Measurements from ENCODE around the gene C11orf21.

The C11orf21 gene

DNA sequence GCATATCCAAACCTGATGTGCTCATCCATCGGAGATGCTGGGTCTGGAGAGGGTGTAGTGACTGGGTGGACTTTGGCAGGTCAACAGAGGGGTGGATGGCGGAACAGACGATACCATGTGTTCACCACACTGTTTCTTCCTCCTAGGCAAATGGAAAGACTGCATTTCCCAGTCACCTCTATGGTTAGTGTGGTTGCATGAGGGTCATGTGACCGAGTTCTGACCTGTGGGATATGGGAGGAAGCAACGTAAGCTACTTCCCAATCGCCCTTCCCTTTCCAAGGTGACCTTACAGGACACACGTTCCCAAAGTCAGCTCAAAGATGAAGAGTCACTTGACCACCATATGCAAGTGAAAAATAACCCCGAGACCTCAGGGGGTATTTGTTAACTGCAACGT, 27.8 kb upstream of the C11orf21 start:
- H3K4me3 ChIP-seq (ENCODE audit: low read depth, low read length) = no peak overlapping the region
- TF ChIP-seq, protein P1, sequence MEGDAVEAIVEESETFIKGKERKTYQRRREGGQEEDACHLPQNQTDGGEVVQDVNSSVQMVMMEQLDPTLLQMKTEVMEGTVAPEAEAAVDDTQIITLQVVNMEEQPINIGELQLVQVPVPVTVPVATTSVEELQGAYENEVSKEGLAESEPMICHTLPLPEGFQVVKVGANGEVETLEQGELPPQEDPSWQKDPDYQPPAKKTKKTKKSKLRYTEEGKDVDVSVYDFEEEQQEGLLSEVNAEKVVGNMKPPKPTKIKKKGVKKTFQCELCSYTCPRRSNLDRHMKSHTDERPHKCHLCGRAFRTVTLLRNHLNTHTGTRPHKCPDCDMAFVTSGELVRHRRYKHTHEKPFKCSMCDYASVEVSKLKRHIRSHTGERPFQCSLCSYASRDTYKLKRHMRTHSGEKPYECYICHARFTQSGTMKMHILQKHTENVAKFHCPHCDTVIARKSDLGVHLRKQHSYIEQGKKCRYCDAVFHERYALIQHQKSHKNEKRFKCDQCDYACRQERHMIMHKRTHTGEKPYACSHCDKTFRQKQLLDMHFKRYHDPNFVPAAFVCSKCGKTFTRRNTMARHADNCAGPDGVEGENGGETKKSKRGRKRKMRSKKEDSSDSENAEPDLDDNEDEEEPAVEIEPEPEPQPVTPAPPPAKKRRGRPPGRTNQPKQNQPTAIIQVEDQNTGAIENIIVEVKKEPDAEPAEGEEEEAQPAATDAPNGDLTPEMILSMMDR (conservative IDR thresholded peaks at IDR 0.05; ENCODE audit: low read depth, low read length) = no peak
- no peak for DNase-seq (ENCODE audit: low read depth)

DNA sequence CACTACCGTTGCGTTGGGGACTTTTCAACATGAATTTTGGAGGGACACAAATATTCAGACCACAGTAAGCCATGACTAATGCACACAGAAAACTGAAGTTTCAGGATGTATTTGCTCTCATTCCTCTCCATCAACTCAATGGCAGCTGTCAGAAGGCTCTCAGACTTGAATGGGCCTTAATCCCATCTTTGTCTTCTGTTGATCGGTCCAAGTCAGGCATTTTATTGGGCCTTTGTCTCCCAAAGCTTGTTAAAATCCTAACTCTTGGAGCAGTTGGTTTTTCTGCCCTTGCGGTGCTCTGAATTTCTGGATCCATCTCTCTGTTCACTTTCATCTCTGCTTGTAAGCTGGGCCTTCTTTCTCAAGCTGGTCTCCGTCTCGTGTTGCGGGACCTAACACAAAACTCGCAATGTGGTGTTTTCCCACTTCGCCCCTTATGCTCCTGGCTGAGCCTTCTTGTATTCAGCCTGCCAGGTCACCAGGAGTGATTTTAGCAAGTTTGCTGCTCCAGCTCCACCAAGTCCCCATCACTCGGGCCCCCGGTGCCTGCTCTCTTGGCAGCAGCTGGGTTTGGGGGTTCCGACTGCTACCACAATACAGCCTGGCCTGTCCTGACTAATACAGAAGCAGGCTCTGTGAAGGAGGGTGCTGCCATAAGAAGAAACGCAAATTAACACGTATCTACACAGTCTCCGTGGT, 27.1 kb upstream of the C11orf21 start:
- TF ChIP-seq, protein P1 (conservative IDR thresholded peaks at IDR 0.05; ENCODE audit: low read depth, low read length) = no peak
- no peak overlapping the region for H3K4me3 ChIP-seq (ENCODE audit: low read depth, low read length)

DNA sequence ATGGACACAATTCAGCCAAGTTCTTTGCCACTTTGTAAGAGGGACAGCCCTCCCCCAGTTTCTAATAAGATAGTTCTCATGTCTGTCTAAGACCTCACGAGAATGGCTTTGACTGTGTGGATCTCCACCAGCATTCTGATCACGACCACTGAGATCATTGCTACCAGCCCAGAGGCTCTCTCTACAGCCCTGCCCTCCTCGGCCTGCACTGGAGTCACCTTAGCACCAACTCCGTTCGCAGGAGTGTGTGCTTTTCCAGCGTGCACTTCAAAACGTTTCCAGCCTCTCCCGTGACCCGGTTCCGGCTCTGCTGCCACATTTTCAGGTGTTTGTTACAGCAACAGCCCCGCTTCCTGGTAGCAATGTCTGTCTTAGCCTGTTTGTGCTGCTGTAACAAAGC, 26.3 kb upstream of the C11orf21 start:
- no peak for DNase-seq (ENCODE audit: low read depth)

More for the DNA sequence above, 27.1 kb upstream of the C11orf21 start:
- DNase-seq (ENCODE audit: low read depth) = no peak

DNA sequence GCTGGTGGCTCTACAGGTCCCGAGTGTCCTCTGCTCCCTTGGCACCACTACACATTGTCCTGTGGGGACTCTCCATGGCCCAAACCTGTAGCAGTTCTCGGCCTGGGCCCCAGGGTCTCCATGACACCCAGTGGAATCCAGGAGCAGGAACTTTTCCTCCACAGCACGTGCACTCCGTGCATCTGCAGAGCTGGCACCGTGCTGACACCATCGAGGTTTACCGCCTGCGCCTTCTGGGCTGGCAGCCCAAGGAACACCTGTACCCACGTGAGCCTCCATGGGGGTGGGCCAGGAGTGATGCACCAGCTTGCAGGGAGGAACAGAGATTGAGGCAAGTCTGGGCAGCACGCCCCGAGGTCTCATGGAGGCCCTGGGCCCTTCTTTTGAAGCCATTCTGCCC, 25.3 kb upstream of the C11orf21 start:
- TF ChIP-seq, protein P1 (conservative IDR thresholded peaks at IDR 0.05; ENCODE audit: low read depth, low read length) = no peak
- DNase-seq (ENCODE audit: low read depth) = no peak
- no peak overlapping the region for H3K4me3 ChIP-seq (ENCODE audit: low read depth, low read length)

More for the DNA sequence above, 26.3 kb upstream of the C11orf21 start:
- TF ChIP-seq, protein P1 (conservative IDR thresholded peaks at IDR 0.05; ENCODE audit: low read depth, low read length) = no peak
- H3K4me3 ChIP-seq (ENCODE audit: low read depth, low read length) = no peak overlapping the region

DNA sequence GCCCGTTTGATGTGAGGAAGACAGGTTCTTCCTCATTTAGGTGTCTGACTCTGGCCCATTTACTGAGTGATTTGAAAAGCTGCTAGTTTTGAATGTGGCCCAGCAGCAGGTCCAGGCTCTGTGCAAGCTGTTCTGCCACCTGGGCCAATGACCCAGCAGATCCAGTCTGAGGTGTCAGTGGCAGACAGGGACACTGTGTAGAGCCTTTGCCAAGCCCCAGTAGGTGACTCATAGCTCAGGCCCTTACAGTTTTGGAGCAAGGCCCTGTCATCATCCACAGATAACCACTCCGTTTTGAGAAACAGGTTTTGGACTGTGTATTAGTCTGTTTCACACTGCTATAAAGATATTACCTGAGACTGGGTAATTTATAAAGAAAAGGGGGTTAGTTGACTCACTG, 24.0 kb upstream of the C11orf21 start:
- TF ChIP-seq, protein P1 (conservative IDR thresholded peaks at IDR 0.05; ENCODE audit: low read depth, low read length) = no peak
- peak; percentile 13 for DNase-seq (ENCODE audit: low read depth)
- no peak overlapping the region for H3K4me3 ChIP-seq (ENCODE audit: low read depth, low read length)

DNA sequence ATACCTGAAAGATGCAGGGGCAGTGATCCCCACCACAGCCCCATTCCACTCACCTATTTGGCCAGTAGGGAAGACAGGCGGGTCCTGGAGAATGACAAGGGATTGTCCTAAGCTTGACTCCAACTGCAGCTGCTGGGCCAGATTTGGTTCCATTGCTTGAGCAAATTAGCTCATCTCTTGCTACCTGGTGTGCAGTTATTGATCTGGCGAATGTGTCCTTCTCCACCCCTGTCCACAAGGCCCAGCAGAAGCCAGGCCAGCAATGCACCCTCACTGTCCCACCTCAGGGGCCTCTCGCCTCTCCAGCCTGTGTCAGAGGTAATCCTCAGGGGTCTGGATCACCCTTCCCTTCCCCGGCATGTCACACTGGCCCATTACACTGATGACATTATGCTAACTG, 23.4 kb upstream of the C11orf21 start:
- TF ChIP-seq, protein P1 (conservative IDR thresholded peaks at IDR 0.05; ENCODE audit: low read depth, low read length) = no peak
- DNase-seq (ENCODE audit: low read depth) = no peak
- H3K4me3 ChIP-seq (ENCODE audit: low read depth, low read length) = no peak overlapping the region

DNA sequence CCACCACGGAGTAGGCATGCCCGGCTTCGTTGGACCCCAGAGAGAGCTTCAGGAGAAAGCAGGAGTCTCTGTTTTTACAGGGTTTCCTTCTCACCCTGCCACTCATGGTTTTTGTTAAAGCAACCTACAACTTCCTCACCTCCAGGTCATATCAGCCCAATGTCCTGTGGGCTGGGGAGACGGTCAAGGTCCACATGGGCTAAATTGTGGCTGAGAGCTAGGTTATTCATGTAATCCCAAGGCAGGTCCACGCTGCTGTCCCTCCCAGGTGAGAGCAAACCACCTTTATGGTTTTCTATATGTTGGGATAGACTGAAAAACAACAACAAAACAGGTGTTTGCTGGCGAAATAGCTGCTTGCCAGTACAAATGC, 19.6 kb upstream of the C11orf21 start:
- DNase-seq (ENCODE audit: low read depth) = no peak
- no peak overlapping the region for H3K4me3 ChIP-seq (ENCODE audit: low read depth, low read length)
- TF ChIP-seq, protein P1 (conservative IDR thresholded peaks at IDR 0.05; ENCODE audit: low read depth, low read length) = no peak

Data from choroid plexus epithelial cell (primary cell).